Neutrophil (primary cell): ENCODE measurements around the gene MYO16.

Experiments used
- H3K27ac ChIP-seq: fragments of 200-600 bp; sonication (generic); 2 replicates; pipeline ENCODE4 v1.5.1; 2016; ENCODE audit warnings: mild to moderate bottlenecking, moderate library complexity
- H3K27me3 ChIP-seq: fragments of 200-600 bp; sonication (generic); 2 replicates; pipeline ENCODE4 v1.6.0; 2016; ENCODE audit warnings: mild to moderate bottlenecking
- H3K36me3 ChIP-seq: fragments of 200-600 bp; sonication (generic); 2 replicates; pipeline ENCODE4 v1.5.1; 2017
- H3K4me1 ChIP-seq, 2 experiments: fragments of 200-600 bp in 1 of 2; sonication (generic) in 1 of 2; 1 replicate in 1 of 2; 2 replicates in 1 of 2; pipeline versions ENCODE4 v1.5.1 to v1.6.1; 2013 to 2016; ENCODE audit warnings: low read depth in 1 of 2, low read length in 1 of 2, mild to moderate bottlenecking in 1 of 2, moderate library complexity in 1 of 2; ENCODE audit not compliant: control insufficient read depth in 1 of 2, insufficient read depth in 1 of 2
- H3K4me3 ChIP-seq, 2 experiments: fragments of 200-600 bp in 1 of 2; sonication (generic) in 1 of 2; 1 replicate in 1 of 2; 2 replicates in 1 of 2; pipeline ENCODE4 v1.5.1; 2013 to 2016; ENCODE audit warnings: low read depth in 1 of 2, low read length in 1 of 2, mild to moderate bottlenecking in 1 of 2, moderate library complexity in 1 of 2
- H3K9me3 ChIP-seq: fragments of 200-600 bp; sonication (generic); 2 replicates; pipeline ENCODE4 v1.5.1; 2016
- CTCF ChIP-seq: fragments of 200-600 bp; sonication (generic); IDR thresholded peaks from 2 replicates; pipeline ENCODE4 v1.5.1; 2016; ENCODE audit warnings: antibody characterized with exemption

Gene MYO16

GRCh38 chr13:108924134-108924533 is 294.7 kb downstream of the MYO16 start:
- no peaks in the 10 kb centered on the region for H3K9me3 ChIP-seq
- TF ChIP-seq CTCF: no peak
- H3K4me1 ChIP-seq: no peaks in the 10 kb centered on the region
- no peaks in the 10 kb centered on the region for H3K27me3 ChIP-seq
- no peak overlapping the region for H3K27ac ChIP-seq
- H3K36me3 ChIP-seq: no peaks in the 10 kb centered on the region
- H3K4me3 ChIP-seq: no peak overlapping the region

- H3K4me1 ChIP-seq: no peaks in the 10 kb centered on the region
- TF ChIP-seq CTCF: no peak
- H3K36me3 ChIP-seq: no peaks in the 10 kb centered on the region
- no peaks in the 10 kb centered on the region for H3K27me3 ChIP-seq
- H3K27ac ChIP-seq: no peak overlapping the region
- H3K9me3 ChIP-seq: no peaks in the 10 kb centered on the region
- H3K4me3 ChIP-seq: no peak overlapping the region
Measured at GRCh38 chr13:108924541-108924940, 295.1 kb downstream of the MYO16 start.

GRCh38 chr13:108925070-108925469 is 295.7 kb downstream of the MYO16 start:
- TF ChIP-seq CTCF: no peak
- Histone ChIP-seq H3K36me3 (no peaks in the 10 kb centered on the region), H3K27me3 (no peaks in the 10 kb centered on the region), H3K4me1 (no peaks in the 10 kb centered on the region), H3K27ac (no peak overlapping the region), H3K9me3 (no peaks in the 10 kb centered on the region), H3K4me3 (no peak overlapping the region)

GRCh38 chr13:108926862-108927261 is 297.5 kb downstream of the MYO16 start:
- H3K9me3 ChIP-seq: no peaks in the 10 kb centered on the region
- H3K36me3 ChIP-seq: no peaks in the 10 kb centered on the region
- H3K27me3 ChIP-seq: no peaks in the 10 kb centered on the region
- no peak overlapping the region for H3K4me3 ChIP-seq
- peaks cover 3 to 6% of the 10 kb centered on the region in 2 experiments for H3K4me1 ChIP-seq
- no peak overlapping the region for H3K27ac ChIP-seq
- TF ChIP-seq CTCF: no peak

- Histone ChIP-seq H3K9me3 (no peaks in the 10 kb centered on the region), H3K4me3 (no peak overlapping the region), H3K27me3 (no peaks in the 10 kb centered on the region), H3K36me3 (no peaks in the 10 kb centered on the region), H3K4me1 (peaks cover 11 to 13% of the 10 kb centered on the region in 2 experiments), H3K27ac (no peak overlapping the region)
- TF ChIP-seq CTCF: no peak
Measured at GRCh38 chr13:108927615-108928014, 298.2 kb downstream of the MYO16 start.
